HepG2 (cell line): ENCODE data around the gene UCN. TPM values are rescaled to one million over a fixed set of nuclear protein-coding genes. Genes with fewer than 3 reads are reported as not detected.

Source experiments
- ATRX ChIP-seq: sonication (generic); formaldehyde crosslinking; IDR thresholded peaks from 2 replicates; pipeline ENCODE4 v1.4.0; 2020; ENCODE audit warnings: missing genetic modification reagents, borderline replicate concordance
- GATA4 ChIP-seq: sonication (generic); IDR thresholded peaks from 2 replicates; pipeline ENCODE4 v1.6.1; 2016; ENCODE audit warnings: antibody characterized with exemption, low read depth, borderline replicate concordance
- GTF2F1 ChIP-seq: fragments of 150-350 bp; IDR thresholded peaks from 2 replicates; pipeline ENCODE4 v1.6.1; 2014; ENCODE audit warnings: low read length
- KDM1A ChIP-seq: IDR thresholded peaks from 2 replicates; pipeline ENCODE4 v1.6.1; 2016; ENCODE audit warnings: missing compliant biosample characterization
- NBN ChIP-seq: fragments of 450-650 bp; conservative IDR thresholded peaks from 2 replicates; pipeline ENCODE4 v1.6.1; 2017
- SALL2 ChIP-seq: sonication (generic); formaldehyde crosslinking; IDR thresholded peaks from 2 replicates; pipeline ENCODE4 v1.8.1; 2023; ENCODE audit warnings: mild to moderate bottlenecking, missing genetic modification reagents, inconsistent platforms
- SNAPC2 ChIP-seq: sonication (generic); formaldehyde crosslinking; IDR thresholded peaks from 2 replicates; pipeline ENCODE4 v1.8.1; 2022; ENCODE audit warnings: mild to moderate bottlenecking, missing genetic modification reagents
- TOPORS ChIP-seq: sonication (generic); formaldehyde crosslinking; IDR thresholded peaks from 2 replicates; pipeline ENCODE4 v1.8.0; 2023; ENCODE audit warnings: mild to moderate bottlenecking, missing genetic modification reagents
- ZNF30 ChIP-seq: sonication (generic); formaldehyde crosslinking; IDR thresholded peaks from 2 replicates; pipeline ENCODE4 v1.5.0; 2020; ENCODE audit warnings: mild to moderate bottlenecking, missing genetic modification reagents
- ZNF362 ChIP-seq: sonication (generic); formaldehyde crosslinking; IDR thresholded peaks from 2 replicates; pipeline ENCODE4 v1.4.0; 2020; ENCODE audit warnings: missing genetic modification reagents, mild to moderate bottlenecking, borderline replicate concordance
- ZNF550 ChIP-seq: sonication (generic); formaldehyde crosslinking; IDR thresholded peaks from 2 replicates; pipeline ENCODE4 v1.4.0; 2020; ENCODE audit warnings: mild to moderate bottlenecking, missing genetic modification reagents, borderline replicate concordance
- ZNF576 ChIP-seq: sonication (generic); formaldehyde crosslinking; IDR thresholded peaks from 2 replicates; pipeline ENCODE4 v1.4.0; 2020; ENCODE audit warnings: mild to moderate bottlenecking, missing genetic modification reagents
- ZSCAN5A ChIP-seq: sonication (generic); formaldehyde crosslinking; IDR thresholded peaks from 2 replicates; pipeline ENCODE4 v1.8.0; 2022; ENCODE audit warnings: mild to moderate bottlenecking, missing genetic modification reagents, borderline replicate concordance
- polyA plus RNA-seq, 8 experiments: library from polyadenylated mRNA; depleted of rRNA in 3 of 8; stranded (reverse) in 7 of 8; unstranded in 1 of 8; fragments of >200 nt; fragmentation: Illumina TruSeq in 4 of 8; extraction: Trizol in 4 of 8; gene quantifications; 2 replicates each; pipeline versions ENCODE4 v1.2.1 to v1.2.3, GENCODE V29; 2011 to 2016; ENCODE audit warnings: low read depth in 4 of 8, missing spikeins in 1 of 8, mixed read lengths in 1 of 8; ENCODE audit not compliant: insufficient read depth in 1 of 8
- total RNA-seq, 5 experiments: library from RNA; depleted of rRNA; stranded (reverse); fragments of >200 nt; fragmentation: Illumina TruSeq; extraction: Trizol; gene quantifications; 2 replicates each; pipeline ENCODE4 v1.2.3, GENCODE V29; 2016; ENCODE audit warnings: low read depth in 1 of 5
- TF ChIP-seq, protein P1 (sequence below): sonication (generic); formaldehyde crosslinking; IDR thresholded peaks from 2 replicates; pipeline ENCODE4 v1.8.0; 2022; ENCODE audit warnings: missing genetic modification reagents, low read depth, mild to moderate bottlenecking, borderline replicate concordance
- TF ChIP-seq, protein P2 (sequence below): sonication (generic); formaldehyde crosslinking; IDR thresholded peaks from 2 replicates; pipeline ENCODE4 v1.5.0; 2020; ENCODE audit warnings: mild to moderate bottlenecking, low read depth, missing genetic modification reagents, borderline replicate concordance
- TF ChIP-seq, protein P3 (sequence below): sonication (generic); formaldehyde crosslinking; IDR thresholded peaks from 2 replicates; pipeline ENCODE4 v1.4.0; 2020; ENCODE audit warnings: missing genetic modification reagents
- TF ChIP-seq, protein P4 (sequence below): sonication (generic); formaldehyde crosslinking; IDR thresholded peaks from 2 replicates; pipeline ENCODE4 v1.9.0; 2022; ENCODE audit warnings: missing genetic modification reagents, mild to moderate bottlenecking, borderline replicate concordance
- TF ChIP-seq, protein P5 (sequence below): sonication (generic); formaldehyde crosslinking; IDR thresholded peaks from 2 replicates; pipeline ENCODE4 v1.4.0; 2020; ENCODE audit warnings: missing genetic modification reagents, mild to moderate bottlenecking, borderline replicate concordance

UCN gene
- total and polyA plus RNA-seq, 2 of the 13 experiments (the other 11 are each of a cell fraction or from before 2014, with no cell fraction given) = 1.2 to 2.3 TPM

- TF ChIP-seq ATRX (CRISPR knock-in tag) = no peak
- 0 out of 2 replicates have a peak, but pooled peaks have one; percentile 47 for TF ChIP-seq SALL2 (CRISPR knock-in tag)
- TF ChIP-seq GATA4 = no peak
- no peak for TF ChIP-seq TOPORS
- no peak for TF ChIP-seq ZNF362 (CRISPR knock-in tag)
- 0 out of 2 replicates have a peak, but pooled peaks have one; percentile 51 for TF ChIP-seq ZNF30
- no peak; the same call in 1 of the 2 replicates for TF ChIP-seq ZNF576
- no peak for TF ChIP-seq ZSCAN5A (CRISPR knock-in tag)
- TF ChIP-seq, protein P1, sequence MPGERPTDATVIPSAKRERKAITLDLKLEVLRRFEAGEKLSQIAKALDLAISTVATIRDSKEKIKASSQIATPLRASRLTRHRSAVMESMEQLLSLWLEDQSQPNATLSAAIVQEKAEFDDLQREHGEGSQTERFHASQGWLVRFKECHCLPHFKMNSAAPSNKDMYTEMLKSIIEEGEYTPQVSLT (CRISPR knock-in tag) = no peak
- no peak for TF ChIP-seq SNAPC2
- TF ChIP-seq, protein P2, sequence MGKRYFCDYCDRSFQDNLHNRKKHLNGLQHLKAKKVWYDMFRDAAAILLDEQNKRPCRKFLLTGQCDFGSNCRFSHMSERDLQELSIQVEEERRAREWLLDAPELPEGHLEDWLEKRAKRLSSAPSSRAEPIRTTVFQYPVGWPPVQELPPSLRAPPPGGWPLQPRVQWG (CRISPR knock-in tag) = no peak
- TF ChIP-seq, protein P3, sequence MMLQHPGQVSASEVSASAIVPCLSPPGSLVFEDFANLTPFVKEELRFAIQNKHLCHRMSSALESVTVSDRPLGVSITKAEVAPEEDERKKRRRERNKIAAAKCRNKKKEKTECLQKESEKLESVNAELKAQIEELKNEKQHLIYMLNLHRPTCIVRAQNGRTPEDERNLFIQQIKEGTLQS = peak; percentile 45; the same call in 1 of the 2 replicates
- no peak for TF ChIP-seq NBN
- TF ChIP-seq KDM1A (CRISPR knock-in tag) = no peak
- no peak for TF ChIP-seq ZNF550 (CRISPR knock-in tag)
- no peak for TF ChIP-seq GTF2F1
- TF ChIP-seq, protein P4, sequence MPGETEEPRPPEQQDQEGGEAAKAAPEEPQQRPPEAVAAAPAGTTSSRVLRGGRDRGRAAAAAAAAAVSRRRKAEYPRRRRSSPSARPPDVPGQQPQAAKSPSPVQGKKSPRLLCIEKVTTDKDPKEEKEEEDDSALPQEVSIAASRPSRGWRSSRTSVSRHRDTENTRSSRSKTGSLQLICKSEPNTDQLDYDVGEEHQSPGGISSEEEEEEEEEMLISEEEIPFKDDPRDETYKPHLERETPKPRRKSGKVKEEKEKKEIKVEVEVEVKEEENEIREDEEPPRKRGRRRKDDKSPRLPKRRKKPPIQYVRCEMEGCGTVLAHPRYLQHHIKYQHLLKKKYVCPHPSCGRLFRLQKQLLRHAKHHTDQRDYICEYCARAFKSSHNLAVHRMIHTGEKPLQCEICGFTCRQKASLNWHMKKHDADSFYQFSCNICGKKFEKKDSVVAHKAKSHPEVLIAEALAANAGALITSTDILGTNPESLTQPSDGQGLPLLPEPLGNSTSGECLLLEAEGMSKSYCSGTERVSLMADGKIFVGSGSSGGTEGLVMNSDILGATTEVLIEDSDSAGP (CRISPR knock-in tag) = peak; percentile 89
- TF ChIP-seq, protein P5, sequence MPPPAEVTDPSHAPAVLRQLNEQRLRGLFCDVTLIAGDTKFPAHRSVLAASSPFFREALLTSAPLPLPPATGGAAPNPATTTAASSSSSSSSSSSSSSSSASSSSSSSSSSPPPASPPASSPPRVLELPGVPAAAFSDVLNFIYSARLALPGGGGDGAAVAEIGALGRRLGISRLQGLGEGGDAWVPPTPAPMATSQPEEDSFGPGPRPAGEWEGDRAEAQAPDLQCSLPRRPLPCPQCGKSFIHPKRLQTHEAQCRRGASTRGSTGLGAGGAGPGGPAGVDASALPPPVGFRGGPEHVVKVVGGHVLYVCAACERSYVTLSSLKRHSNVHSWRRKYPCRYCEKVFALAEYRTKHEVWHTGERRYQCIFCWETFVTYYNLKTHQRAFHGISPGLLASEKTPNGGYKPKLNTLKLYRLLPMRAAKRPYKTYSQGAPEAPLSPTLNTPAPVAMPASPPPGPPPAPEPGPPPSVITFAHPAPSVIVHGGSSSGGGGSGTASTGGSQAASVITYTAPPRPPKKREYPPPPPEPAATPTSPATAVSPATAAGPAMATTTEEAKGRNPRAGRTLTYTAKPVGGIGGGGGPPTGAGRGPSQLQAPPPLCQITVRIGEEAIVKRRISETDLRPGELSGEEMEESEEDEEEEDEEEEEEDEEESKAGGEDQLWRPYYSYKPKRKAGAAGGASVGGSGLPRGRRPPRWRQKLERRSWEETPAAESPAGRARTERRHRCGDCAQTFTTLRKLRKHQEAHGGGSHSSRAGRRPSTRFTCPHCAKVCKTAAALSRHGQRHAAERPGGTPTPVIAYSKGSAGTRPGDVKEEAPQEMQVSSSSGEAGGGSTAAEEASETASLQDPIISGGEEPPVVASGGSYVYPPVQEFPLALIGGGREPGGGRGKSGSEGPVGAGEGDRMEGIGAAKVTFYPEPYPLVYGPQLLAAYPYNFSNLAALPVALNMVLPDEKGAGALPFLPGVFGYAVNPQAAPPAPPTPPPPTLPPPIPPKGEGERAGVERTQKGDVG (CRISPR knock-in tag) = no peak
These were observed 43.3 kb downstream of the UCN start (continued) for GRCh38 chr2:27264753-27265535.
